Tongue (tissue), 2 donors: ENCODE data around the gene ARHGEF1. TPM values are rescaled to one million over a fixed set of nuclear protein-coding genes. Genes with fewer than 3 reads are reported as not detected.

Source experiments
- DNase-seq: peaks from one replicate; pipeline ENCODE4 v3.0.0-alpha.2; 2015
- total RNA-seq: library from RNA; depleted of rRNA; stranded (reverse); fragments of >200 nt; gene quantifications from one replicate; pipeline ENCODE4 v1.2.3, GENCODE V29; 2014

The ARHGEF1 gene
- 30.7 TPM for total RNA-seq

DNA sequence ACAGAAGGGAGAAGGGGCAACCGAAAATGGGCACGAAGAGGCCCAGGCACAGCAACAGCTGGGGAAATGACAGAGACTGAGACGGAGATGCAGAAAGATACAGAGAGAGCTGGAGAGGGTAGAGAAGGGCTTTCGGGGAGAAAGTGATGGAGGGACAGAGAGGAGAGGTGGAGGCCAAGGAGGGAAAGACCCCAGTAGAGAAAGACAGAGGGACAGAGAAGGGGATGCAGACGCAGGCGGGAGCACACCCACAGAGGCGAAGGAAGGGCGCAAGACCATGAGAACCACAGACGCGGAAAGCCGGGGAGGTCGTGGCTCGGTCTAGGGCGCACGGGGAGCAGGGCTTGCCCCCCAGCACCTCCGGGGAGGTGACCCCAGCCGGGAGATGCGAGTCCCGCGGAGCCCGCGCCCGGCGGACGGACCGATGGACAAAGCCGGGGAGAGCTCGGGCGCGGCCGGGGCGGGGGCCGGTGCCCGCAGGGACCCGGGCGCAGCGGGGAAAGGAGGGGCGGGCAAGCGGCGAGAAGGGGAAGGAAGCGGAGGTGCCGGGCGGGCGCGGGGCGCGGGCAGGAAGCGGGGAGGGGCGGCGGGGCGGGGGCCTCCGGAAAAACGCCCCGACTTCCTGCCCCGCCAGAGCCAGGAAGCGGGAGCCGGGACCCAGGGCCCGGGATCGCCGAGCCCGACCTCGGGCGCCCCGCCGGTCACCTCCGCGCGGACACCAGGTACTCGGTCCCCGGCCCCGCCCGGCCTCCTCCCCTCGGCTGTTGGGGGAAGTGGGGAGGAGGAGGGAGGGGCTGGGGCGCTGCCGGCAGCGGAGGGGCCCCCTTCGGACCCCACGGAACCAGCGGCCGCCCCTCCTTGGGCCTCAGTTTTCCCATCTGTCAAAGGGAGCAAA lies at the start of gene ARHGEF1:
Gene ARHGEF1, plus strand, starts transcription at position 617 of the 895 bp plus-strand sequence. CDS start 4,899 bp downstream, outside the sequence.
- DNase-seq = peak; percentile 38

GRCh38 chr19:41837981-41838708 lies 44.8 kb upstream of the ARHGEF1 start:
- DNase-seq = no peak

- no peak for DNase-seq
These were observed 43.8 kb upstream of the ARHGEF1 start for GRCh38 chr19:41839211-41839610.

DNA sequence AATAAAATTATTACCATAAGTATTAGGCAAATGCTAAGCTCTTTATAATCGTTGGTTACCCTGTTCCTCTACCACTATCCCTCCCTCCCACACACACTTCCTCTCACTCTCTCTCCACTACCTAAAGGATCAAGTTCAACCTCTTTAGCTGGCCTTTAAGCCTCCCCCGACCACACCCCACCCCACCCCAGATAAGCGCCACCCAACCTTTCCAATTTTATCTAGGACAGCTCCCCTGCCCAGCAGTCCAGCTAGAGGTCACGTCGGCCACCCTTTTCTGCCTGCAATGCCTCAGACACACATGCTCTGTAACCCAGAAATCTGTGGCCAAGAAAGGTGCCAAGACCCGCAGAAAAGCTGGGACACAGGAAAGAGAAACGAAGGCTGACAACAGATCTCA lies 39.6 kb upstream of the ARHGEF1 start:
- DNase-seq = no peak

- DNase-seq = no peak
These were observed 38.4 kb upstream of the ARHGEF1 start, which contains the start of gene LYPD4 for GRCh38 chr19:41844601-41845000. Gene LYPD4, minus strand, starts transcription at chr19:41844683. Its CDS starts 5,398 bp downstream, at chr19:41839285.

DNA sequence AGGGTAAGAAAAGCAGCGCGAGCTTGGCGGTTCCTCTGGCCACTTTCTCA lies 38.2 kb upstream of the ARHGEF1 start, which contains the start of gene DMRTC2:
Gene DMRTC2, plus strand, starts transcription at position 42 of the 50 bp plus-strand sequence. CDS start 2,387 bp downstream, outside the sequence.
- no peak for DNase-seq

DNA sequence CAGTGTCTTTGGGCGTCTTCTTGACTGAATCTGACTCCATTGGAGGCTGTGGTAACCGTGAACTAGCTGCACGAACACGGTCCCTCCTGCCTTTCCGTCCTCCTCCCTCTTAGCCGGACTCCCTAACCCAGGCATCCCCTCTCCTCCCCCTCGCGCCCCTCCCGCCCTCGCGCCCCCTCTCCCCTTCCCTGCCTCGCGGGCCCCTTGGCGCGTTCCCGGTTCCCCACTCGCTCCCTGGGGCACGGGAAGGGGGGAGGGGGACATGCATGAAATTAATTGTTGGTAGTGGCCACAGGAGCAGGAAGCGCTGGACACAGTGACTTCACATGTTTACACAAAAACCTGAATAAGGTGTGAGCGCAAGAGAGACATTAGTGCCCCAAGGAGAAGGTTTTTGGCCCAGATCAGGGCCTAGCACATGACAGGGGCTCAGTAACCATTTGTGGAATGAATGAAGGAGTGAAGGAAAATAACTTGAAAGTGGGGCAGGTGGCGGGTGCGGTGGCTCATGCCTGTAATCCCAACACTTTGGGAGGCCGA lies 37.9 kb upstream of the ARHGEF1 start:
- no peak for DNase-seq

DNA sequence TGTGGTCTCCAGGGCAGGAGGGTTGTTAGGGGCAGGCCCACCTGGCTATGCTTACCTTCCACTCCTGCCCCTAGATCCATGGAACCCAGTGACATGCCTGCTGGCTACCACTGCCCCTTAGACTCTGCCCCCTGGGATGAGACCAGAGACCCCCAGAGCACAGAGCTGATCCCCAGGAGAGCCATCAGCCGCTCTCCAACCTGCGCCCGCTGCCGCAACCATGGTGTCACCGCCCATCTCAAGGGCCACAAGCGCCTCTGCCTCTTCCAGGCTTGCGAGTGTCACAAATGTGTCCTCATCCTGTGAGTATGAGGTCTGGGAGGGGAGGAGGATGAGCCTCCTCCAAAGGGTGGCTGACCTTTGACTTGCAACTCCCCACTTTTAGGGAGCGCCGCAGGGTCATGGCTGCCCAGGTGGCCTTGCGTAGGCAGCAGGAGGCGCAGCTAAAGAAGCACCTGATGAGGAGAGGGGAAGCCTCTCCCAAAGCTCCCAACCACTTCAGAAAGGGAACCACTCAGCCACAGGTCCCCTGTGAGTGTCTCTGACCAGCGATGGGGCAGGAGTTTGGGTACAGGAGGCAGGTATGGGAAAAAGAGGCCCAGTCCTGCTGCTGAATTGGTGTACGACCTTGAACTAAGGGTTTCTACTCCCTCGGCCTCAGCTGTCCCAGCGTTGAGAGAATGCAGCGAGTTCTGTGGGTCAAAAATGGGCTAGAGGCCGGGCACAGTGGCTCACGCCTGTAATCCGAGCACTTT lies 35.5 kb upstream of the ARHGEF1 start:
- no peak for DNase-seq

DNA sequence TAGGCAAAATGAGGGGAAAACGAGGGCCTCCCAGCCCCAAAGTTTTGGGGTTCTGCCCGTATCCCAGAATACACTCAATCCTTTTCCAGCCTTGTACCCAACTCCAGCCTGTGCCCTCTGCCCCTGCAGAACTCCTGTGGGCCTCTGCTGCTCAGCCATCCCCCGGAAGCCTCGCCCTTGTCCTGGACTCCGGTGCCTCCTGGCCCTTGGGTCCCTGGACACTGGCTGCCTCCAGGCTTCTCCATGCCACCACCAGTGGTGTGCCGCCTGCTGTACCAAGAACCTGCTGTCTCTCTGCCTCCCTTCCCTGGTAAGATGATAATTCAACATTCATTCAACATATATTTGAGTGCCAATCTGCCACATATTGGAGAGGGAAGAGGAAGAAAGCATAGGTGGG lies 34.3 kb upstream of the ARHGEF1 start:
- no peak for DNase-seq

DNA sequence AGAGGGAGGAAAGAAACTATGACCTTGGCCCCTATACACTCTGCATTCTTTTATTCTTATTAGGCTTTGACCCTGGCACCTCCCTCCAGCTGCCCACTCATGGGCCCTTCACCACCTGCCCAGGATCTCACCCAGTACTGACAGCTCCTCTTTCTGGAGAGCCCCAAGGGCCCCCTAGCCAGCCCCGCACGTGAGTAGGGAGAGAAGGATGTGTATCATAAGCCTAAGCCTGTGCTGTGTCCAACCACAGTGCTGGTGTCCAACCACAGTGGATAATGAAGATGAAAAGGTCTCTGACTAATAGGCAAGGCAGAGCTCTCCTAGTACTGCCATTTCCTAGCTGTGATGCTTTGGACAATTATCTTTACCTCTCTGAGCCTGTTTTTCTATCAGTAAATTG lies 33.9 kb upstream of the ARHGEF1 start:
- peak; percentile 36 for DNase-seq

DNA sequence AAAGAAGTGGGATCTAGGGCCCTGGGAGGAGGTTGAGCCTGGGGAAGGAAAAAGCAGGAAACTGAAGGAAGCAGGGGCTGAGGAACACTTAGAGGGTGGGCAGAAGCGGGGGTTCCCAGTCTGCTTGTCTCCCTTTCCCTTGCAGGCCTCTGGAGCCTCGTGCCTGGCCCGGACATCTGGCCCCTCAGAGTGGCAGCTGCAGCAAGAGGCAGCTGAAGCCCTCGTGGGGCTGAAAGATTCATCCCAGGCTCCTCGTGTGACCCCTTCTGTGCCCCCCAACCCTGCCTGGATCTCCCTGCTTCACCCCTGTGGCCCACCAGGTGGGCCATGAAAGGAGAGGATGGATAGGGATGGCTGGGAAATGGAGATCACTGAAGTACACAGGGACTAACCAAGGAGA lies 32.6 kb upstream of the ARHGEF1 start:
- DNase-seq = no peak

GRCh38 chr19:41851456-41851855 lies 31.5 kb upstream of the ARHGEF1 start:
- no peak for DNase-seq

DNA sequence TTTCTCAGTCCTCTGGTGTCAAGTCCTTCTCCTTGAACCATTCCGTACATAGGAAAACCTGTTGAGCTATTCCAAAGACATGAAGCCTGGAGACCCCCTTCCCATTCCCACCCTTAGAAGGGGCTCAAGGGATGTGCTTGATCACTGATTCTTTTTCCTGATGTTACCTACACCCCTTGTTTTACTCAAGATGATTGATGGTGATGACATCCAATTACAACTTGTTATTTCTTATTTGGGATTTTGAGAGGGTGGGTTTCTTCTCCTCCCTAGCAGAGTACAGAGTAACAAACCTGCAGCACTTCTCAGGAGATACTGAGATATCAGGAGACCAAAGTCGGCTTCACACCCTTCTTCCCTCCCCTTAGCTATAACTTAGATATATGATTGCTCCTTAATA lies 29.6 kb upstream of the ARHGEF1 start:
- no peak for DNase-seq

GRCh38 chr19:41853768-41854167 lies 29.2 kb upstream of the ARHGEF1 start:
- no peak for DNase-seq

DNA sequence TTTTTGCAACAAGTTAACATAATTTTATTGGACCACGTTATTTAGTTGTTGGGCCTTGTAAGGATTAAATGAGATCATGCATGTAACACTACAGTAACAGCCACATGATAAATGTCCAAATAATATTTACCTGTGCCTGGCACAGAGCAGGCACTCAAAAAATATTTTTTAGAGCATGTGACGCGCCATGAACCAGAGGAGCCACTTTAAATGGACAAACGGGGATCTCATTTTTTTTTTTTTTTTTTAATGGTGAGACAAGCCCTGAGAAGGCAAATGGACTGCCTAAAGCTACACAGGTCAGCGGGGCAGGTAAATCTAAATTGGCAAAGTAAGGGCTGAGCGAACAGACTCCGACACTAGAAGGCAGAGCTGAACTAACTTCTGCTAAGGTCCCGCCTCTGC lies 23.8 kb upstream of the ARHGEF1 start:
- DNase-seq = no peak

- DNase-seq = peak; percentile 100
These were observed 23.2 kb upstream of the ARHGEF1 start, which contains the start of gene RPS19 for GRCh38 chr19:41859618-41860418. Gene RPS19, plus strand, starts transcription at chr19:41860255. Its CDS starts 520 bp downstream, at chr19:41860775.

- peak; percentile 47 for DNase-seq
These were observed 22.4 kb upstream of the ARHGEF1 start for GRCh38 chr19:41860419-41861115.

- no peak for DNase-seq
These were observed 21.7 kb upstream of the ARHGEF1 start for GRCh38 chr19:41861116-41861768.

DNA sequence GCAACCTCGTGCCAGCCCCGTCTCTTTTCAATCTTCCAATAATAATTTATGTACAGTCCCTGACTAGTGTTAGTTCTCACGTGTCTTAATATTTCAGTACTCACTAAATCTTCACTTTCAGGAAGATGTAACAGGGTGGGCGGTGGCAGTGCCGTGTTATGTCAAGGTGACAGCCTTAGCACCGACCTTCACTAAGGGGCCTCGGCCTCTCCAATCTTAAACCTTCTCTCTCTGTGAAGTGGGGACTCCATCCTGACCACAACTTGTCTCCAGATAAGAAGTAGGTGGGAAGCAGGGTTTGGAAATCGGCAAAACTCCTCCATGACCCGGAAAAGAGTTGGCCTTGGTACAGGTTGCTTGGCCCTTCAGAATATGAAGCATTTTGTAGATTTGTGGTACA lies 21.1 kb upstream of the ARHGEF1 start:
- no peak for DNase-seq

DNA sequence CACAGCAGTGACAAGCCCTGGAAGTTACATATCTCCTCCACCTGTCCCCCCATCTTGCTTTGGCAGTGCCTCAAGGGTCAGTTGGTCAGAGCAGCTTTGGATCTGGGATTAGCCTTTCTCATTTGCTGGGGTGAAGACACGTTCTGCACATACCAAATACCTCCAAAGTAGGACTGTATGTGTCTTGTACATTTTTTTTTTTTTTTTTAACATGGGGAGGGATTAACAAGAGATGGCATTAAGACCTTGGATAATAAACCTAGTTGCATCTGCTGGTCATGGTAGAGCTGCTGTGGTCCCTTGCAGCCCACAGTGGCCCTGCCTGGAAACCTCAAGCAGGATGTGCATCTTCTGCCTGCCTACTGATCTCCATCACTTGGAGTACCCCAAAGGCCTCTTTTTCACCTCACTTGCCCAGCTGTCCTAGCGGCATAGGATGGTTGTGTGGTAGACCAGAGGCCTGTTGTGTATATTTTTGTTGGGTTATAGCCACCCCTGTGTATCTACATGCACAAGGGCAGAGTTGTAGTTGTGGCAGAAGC lies 20.5 kb upstream of the ARHGEF1 start:
- no peak for DNase-seq
